VCaP (cell line): ENCODE measurements around the gene EHBP1.

Source experiments
- H3K27ac ChIP-seq: fragments of 450-650 bp; 2 replicates; pipeline ENCODE4 v1.5.1; 2017
- CTCF ChIP-seq: fragments of 450-650 bp; conservative IDR thresholded peaks from 2 replicates; pipeline ENCODE4 v1.5.1; 2017; ENCODE audit warnings: mild to moderate bottlenecking, moderate library complexity

The EHBP1 gene

DNA sequence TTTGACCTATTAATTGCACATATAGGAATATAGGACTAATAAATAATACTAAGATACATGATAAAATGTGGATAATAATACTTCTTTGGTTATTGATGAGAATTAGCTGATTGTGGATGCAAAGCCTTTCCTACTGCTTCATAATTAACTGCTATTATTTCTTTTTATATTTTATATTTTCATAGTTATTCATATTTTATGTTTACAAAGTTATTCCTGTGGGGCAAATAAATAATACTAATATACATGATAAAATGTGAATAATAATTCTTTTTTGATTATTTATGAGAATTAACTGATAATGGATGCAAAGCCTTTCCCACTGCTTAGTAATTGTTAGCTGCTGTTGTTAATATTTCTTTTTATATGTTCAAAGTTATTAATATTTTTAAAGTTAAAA lies 146.7 kb downstream of the EHBP1 start:
- no peak for TF ChIP-seq CTCF
- H3K27ac ChIP-seq = no peak overlapping the region

DNA sequence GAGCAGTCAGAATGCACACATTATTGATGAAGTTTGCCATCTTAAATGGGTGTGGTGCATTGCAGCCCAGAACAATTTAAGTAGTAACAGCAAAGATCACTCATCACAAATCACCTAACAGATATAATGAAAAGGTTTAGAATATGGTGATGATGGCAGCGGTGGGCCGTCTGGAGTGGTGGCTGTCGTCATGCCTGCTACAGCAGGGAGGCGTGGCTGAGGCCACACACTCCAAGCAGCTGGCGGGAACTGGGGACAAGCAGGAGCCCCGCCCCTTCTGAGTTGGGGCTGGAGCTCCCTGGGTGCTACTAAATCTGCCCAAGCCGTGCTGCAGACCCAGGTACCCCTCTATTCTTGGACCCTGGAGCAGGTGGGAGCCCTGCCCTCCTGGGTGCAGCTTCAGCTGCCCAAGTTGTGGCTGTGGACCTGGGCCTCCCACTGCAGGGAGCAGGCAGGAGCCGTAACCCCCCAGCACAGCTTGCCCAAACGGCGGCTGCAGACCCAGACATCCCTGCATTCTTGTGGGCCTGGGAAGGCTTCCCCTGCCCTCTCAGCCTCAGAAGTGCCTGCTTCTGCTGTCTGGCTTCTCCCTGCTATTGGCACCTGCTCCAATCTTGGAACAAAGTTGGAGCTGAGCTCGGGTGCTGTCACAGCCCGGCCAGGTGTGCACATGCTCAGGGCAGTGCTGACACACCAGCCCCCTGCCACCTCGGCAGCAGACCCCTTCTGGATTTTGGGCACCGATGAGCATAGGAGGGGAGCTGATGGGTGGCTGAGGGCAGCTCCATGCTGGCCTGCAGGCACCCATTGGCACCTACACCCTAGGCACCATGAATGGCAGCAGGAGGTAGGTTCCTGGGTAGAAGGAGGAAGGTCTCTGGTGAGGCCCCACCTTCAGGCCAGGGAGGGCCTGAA lies 149.3 kb downstream of the EHBP1 start:
- TF ChIP-seq CTCF = no peak

GRCh38 chr2:62856228-62857040 lies 150.9 kb downstream of the EHBP1 start:
- peak overlapping the region; percentile 52 for H3K27ac ChIP-seq
- TF ChIP-seq CTCF = no peak

More for the DNA sequence above, 149.3 kb downstream of the EHBP1 start:
- no peak overlapping the region for H3K27ac ChIP-seq

DNA sequence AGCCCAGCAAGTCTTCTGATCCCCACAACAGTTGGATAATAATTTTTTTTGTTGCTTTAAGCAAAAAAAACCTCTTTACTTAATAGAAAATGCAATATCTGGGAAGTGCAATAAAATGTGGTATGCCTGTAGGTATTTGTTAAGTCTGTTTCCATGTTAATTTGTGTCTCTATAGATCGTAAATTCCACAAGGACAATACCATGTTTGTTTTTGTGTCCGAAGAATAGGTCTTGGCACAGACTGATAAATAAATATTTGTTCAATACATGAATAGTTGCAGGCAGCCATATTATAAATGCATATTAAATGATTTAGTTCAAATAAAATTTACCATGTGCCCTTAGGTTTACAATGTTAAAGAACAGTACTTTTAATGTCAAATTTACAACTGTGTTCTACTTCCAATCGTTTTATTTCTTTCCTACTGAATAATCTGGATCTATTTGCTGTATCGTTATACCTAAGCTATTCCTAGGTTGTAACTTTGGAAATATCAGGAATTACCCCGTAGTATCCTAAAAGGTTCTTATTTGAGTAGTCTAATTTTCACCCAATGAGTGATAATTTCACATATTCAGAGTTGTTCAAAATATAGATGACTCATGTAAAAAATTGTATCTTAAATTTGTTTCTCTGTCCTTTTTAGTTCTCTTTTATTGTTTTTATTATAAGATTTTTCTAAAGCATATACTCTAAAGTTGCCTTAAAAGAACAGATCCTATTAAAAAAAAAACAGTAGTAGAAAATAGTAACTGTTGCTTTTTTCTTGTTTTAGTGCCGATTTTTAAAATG lies 151.8 kb downstream of the EHBP1 start:
- no peak for TF ChIP-seq CTCF
- peak overlapping the region; percentile 52 for H3K27ac ChIP-seq

DNA sequence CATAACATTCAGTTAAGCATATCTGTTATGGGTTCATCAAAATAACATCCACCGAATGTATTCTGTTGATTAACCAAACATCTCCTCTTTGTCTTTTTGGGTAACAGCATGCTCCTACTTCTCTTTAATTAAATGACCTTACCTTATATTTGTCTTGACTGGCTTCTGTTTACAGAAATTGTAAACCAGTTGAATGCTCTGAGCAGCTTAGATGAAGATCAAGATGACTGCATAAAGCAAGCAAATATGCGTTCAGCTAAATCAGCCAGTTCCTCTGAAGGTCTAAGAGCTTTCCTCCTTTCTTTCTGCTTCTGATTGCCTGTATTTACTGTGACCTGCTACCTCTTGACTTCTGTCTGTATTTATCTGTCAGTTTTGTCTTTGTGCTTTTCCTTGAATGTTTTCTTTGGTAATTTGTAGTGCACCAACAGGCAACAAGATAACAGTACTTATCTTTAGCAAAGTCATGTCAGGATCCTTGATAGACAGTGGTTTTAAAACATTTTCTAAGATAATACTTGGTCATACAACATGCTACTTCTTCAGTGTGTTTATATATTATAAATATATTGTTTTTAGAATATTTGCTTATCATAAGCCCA lies 152.8 kb downstream of the EHBP1 start:
- H3K27ac ChIP-seq = peak overlapping the region; percentile 52
- no peak for TF ChIP-seq CTCF

DNA sequence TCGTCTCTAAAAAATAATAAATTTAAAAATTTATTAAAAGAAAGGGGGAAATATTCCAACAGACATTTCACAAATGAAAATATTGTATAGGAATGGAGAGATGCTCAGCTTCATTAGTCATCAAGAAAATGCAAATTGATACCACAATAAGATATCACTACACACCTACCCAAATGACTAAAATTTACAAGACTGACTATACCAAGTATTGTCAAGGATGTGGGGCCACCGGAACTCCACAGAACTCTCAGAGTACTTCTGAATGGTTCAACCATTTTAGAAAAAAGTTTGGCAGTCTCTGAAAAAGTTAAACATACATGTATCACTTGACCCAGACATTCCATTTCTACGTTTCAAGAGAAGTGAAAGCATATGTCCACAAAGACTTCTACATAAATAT lies 163.4 kb downstream of the EHBP1 start:
- TF ChIP-seq CTCF = no peak

More for the DNA sequence above, 163.4 kb downstream of the EHBP1 start:
- H3K27ac ChIP-seq = no peak overlapping the region
